Measurements from ENCODE around the gene HPSE2. TPM values are rescaled to one million over a fixed set of nuclear protein-coding genes. Genes with fewer than 3 reads are reported as not detected.

HPSE2 gene
- total RNA-seq, 5 donors from 2014 or later (not counting 1 experiment from before 2014, with no cell fraction given): 0.13 to 0.23 (median 0.18) TPM; not detected in 1

GRCh38 chr10:98611436-98611835 lies 624.2 kb downstream of the HPSE2 start:
- WGBS (ENCODE audit: insufficient coverage): 67% methylated on average over 1 of the region's 2 CpGs
- H3K27ac ChIP-seq (ENCODE audit: low read length): no peak overlapping the region
- H3K9me3 ChIP-seq: no peaks in the 10 kb centered on the region
- Mint-ChIP-seq H3K27me3 (peaks cover 14 to 25% of the 10 kb centered on the region in 2 donors), H3K9me3 (no peaks in the 10 kb centered on the region), H3K4me1 (no peaks in the 10 kb centered on the region), H3K4me3 (no peak overlapping the region), H3K27ac (no peak overlapping the region), H3K36me3 (no peaks in the 10 kb centered on the region)
- DNase-seq (no peak), ATAC-seq (replicated peaks in 1 of 4) (no peak)
- ChIA-PET CTCF (no interaction called here), POLR2A (no interaction called here)
- no peaks in the 10 kb centered on the region for H3K36me3 ChIP-seq (ENCODE audit: control insufficient read depth in 2 of 2, extremely low read depth in 1 of 2, insufficient read depth in 1 of 2, low read length in 1 of 2)
- H3K4me1 ChIP-seq (ENCODE audit: control insufficient read depth in 1 of 2, extremely low read depth in 1 of 2, insufficient read depth in 2 of 2, low read length in 2 of 2): no peaks in the 10 kb centered on the region
- peaks cover 0 to 9% of the 10 kb centered on the region in 2 experiments for H3K27me3 ChIP-seq (replicated peaks in 1 of 2; ENCODE audit: control insufficient read depth in 2 of 2, extremely low read depth in 1 of 2, insufficient read depth in 2 of 2, low read length in 1 of 2)
- no peak overlapping the region for H3K4me3 ChIP-seq (ENCODE audit: control insufficient read depth in 1 of 2, extremely low read depth in 1 of 2, low read length in 1 of 2)

- H3K4me1 Mint-ChIP-seq: no peaks in the 10 kb centered on the region
- Histone ChIP-seq H3K9me3 (no peaks in the 10 kb centered on the region), H3K4me1 (ENCODE audit: control insufficient read depth in 1 of 2, extremely low read depth in 1 of 2, insufficient read depth in 2 of 2, low read length in 2 of 2) (no peaks in the 10 kb centered on the region), H3K27me3 (replicated peaks in 1 of 2; ENCODE audit: control insufficient read depth in 2 of 2, extremely low read depth in 1 of 2, insufficient read depth in 2 of 2, low read length in 1 of 2) (peaks cover 0 to 9% of the 10 kb centered on the region in 2 experiments), H3K36me3 (ENCODE audit: control insufficient read depth in 2 of 2, extremely low read depth in 1 of 2, insufficient read depth in 1 of 2, low read length in 1 of 2) (no peaks in the 10 kb centered on the region), H3K27ac (ENCODE audit: low read length) (no peak overlapping the region), H3K4me3 (ENCODE audit: control insufficient read depth in 1 of 2, extremely low read depth in 1 of 2, low read length in 1 of 2) (no peak overlapping the region)
- POLR2A ChIA-PET: no interaction called here
- H3K4me3 Mint-ChIP-seq: no peak overlapping the region
- CTCF ChIA-PET: no interaction called here
- ATAC-seq (replicated peaks in 1 of 4) (no peak), DNase-seq (no peak)
- H3K27ac Mint-ChIP-seq: no peak overlapping the region
- H3K36me3 Mint-ChIP-seq: no peaks in the 10 kb centered on the region
- WGBS (ENCODE audit: insufficient coverage): no CpG with 5 or more reads among the region's 5 CpGs
- peaks cover 14 to 31% of the 10 kb centered on the region in 2 donors for H3K27me3 Mint-ChIP-seq
- H3K9me3 Mint-ChIP-seq: no peaks in the 10 kb centered on the region
These were observed 624.8 kb downstream of the HPSE2 start for GRCh38 chr10:98610836-98611235.

GRCh38 chr10:98610301-98610700 lies 625.4 kb downstream of the HPSE2 start:
- no peaks in the 10 kb centered on the region for H3K4me1 Mint-ChIP-seq
- H3K27ac Mint-ChIP-seq: no peak overlapping the region
- no peak for DNase-seq
- Histone ChIP-seq H3K4me3 (ENCODE audit: control insufficient read depth in 1 of 2, extremely low read depth in 1 of 2, low read length in 1 of 2) (no peak overlapping the region), H3K36me3 (ENCODE audit: control insufficient read depth in 2 of 2, extremely low read depth in 1 of 2, insufficient read depth in 1 of 2, low read length in 1 of 2) (no peaks in the 10 kb centered on the region), H3K27me3 (replicated peaks in 1 of 2; ENCODE audit: control insufficient read depth in 2 of 2, extremely low read depth in 1 of 2, insufficient read depth in 2 of 2, low read length in 1 of 2) (peaks cover 0 to 12% of the 10 kb centered on the region in 2 experiments), H3K27ac (ENCODE audit: low read length) (no peak overlapping the region), H3K9me3 (no peaks in the 10 kb centered on the region), H3K4me1 (ENCODE audit: control insufficient read depth in 1 of 2, extremely low read depth in 1 of 2, insufficient read depth in 2 of 2, low read length in 2 of 2) (no peaks in the 10 kb centered on the region)
- ATAC-seq (replicated peaks in 1 of 4): no peak
- ChIA-PET POLR2A (no interaction called here), CTCF (no interaction called here)
- peaks cover 16 to 32% of the 10 kb centered on the region in 2 donors for H3K27me3 Mint-ChIP-seq
- H3K36me3 Mint-ChIP-seq: no peaks in the 10 kb centered on the region
- no CpG with 5 or more reads among the region's 1 CpG for WGBS (ENCODE audit: insufficient coverage)
- no peaks in the 10 kb centered on the region for H3K9me3 Mint-ChIP-seq
- no peak overlapping the region for H3K4me3 Mint-ChIP-seq

- Mint-ChIP-seq H3K4me3 (no peak overlapping the region), H3K4me1 (no peaks in the 10 kb centered on the region), H3K27ac (no peak overlapping the region), H3K36me3 (no peaks in the 10 kb centered on the region), H3K27me3 (peaks cover 16 to 32% of the 10 kb centered on the region in 2 donors), H3K9me3 (no peaks in the 10 kb centered on the region)
- Histone ChIP-seq H3K4me1 (ENCODE audit: control insufficient read depth in 1 of 2, extremely low read depth in 1 of 2, insufficient read depth in 2 of 2, low read length in 2 of 2) (no peaks in the 10 kb centered on the region), H3K27me3 (replicated peaks in 1 of 2; ENCODE audit: control insufficient read depth in 2 of 2, extremely low read depth in 1 of 2, insufficient read depth in 2 of 2, low read length in 1 of 2) (peaks cover 0 to 12% of the 10 kb centered on the region in 2 experiments), H3K36me3 (ENCODE audit: control insufficient read depth in 2 of 2, extremely low read depth in 1 of 2, insufficient read depth in 1 of 2, low read length in 1 of 2) (no peaks in the 10 kb centered on the region), H3K27ac (ENCODE audit: low read length) (no peak overlapping the region), H3K4me3 (ENCODE audit: control insufficient read depth in 1 of 2, extremely low read depth in 1 of 2, low read length in 1 of 2) (no peak overlapping the region), H3K9me3 (no peaks in the 10 kb centered on the region)
- ChIA-PET CTCF (no interaction called here), POLR2A (no interaction called here)
- ATAC-seq (replicated peaks in 1 of 4) (no peak), DNase-seq (no peak)
- WGBS (ENCODE audit: insufficient coverage): no CpG with 5 or more reads among the region's 2 CpGs
These were observed 626.4 kb downstream of the HPSE2 start for GRCh38 chr10:98609265-98609664.

- Histone ChIP-seq H3K27me3 (replicated peaks in 1 of 2; ENCODE audit: control insufficient read depth in 2 of 2, extremely low read depth in 1 of 2, insufficient read depth in 2 of 2, low read length in 1 of 2) (peaks cover 0 to 12% of the 10 kb centered on the region in 2 experiments), H3K36me3 (ENCODE audit: control insufficient read depth in 2 of 2, extremely low read depth in 1 of 2, insufficient read depth in 1 of 2, low read length in 1 of 2) (no peaks in the 10 kb centered on the region), H3K27ac (ENCODE audit: low read length) (no peak overlapping the region), H3K9me3 (no peaks in the 10 kb centered on the region), H3K4me1 (ENCODE audit: control insufficient read depth in 1 of 2, extremely low read depth in 1 of 2, insufficient read depth in 2 of 2, low read length in 2 of 2) (no peaks in the 10 kb centered on the region), H3K4me3 (ENCODE audit: control insufficient read depth in 1 of 2, extremely low read depth in 1 of 2, low read length in 1 of 2) (no peak overlapping the region)
- DNase-seq: no peak
- WGBS (ENCODE audit: insufficient coverage): 29% methylated on average over 5 of the region's 5 CpGs
- Mint-ChIP-seq H3K9me3 (no peaks in the 10 kb centered on the region), H3K27me3 (peaks cover 16 to 28% of the 10 kb centered on the region in 2 donors), H3K4me1 (no peaks in the 10 kb centered on the region), H3K36me3 (no peaks in the 10 kb centered on the region), H3K27ac (no peak overlapping the region), H3K4me3 (no peak overlapping the region)
- ChIA-PET POLR2A (no interaction called here), CTCF (no interaction called here)
- ATAC-seq (replicated peaks in 1 of 4): no peak
These were observed 627.2 kb downstream of the HPSE2 start for GRCh38 chr10:98608411-98608810.

GRCh38 chr10:98602224-98602623 lies 633.4 kb downstream of the HPSE2 start:
- Mint-ChIP-seq H3K36me3 (no peaks in the 10 kb centered on the region), H3K4me1 (no peaks in the 10 kb centered on the region), H3K27me3 (peaks cover 14 to 16% of the 10 kb centered on the region in 2 donors), H3K4me3 (no peak overlapping the region), H3K9me3 (peaks cover 4 to 7% (median 5%) of the 10 kb centered on the region in 3 donors), H3K27ac (no peak overlapping the region)
- Histone ChIP-seq H3K36me3 (ENCODE audit: control insufficient read depth in 2 of 2, extremely low read depth in 1 of 2, insufficient read depth in 1 of 2, low read length in 1 of 2) (no peaks in the 10 kb centered on the region), H3K9me3 (no peaks in the 10 kb centered on the region), H3K27ac (ENCODE audit: low read length) (no peak overlapping the region), H3K27me3 (replicated peaks in 1 of 2; ENCODE audit: control insufficient read depth in 2 of 2, extremely low read depth in 1 of 2, insufficient read depth in 2 of 2, low read length in 1 of 2) (peaks cover 0 to 13% of the 10 kb centered on the region in 2 experiments), H3K4me1 (ENCODE audit: control insufficient read depth in 1 of 2, extremely low read depth in 1 of 2, insufficient read depth in 2 of 2, low read length in 2 of 2) (no peaks in the 10 kb centered on the region), H3K4me3 (ENCODE audit: control insufficient read depth in 1 of 2, extremely low read depth in 1 of 2, low read length in 1 of 2) (no peak overlapping the region)
- no peak for DNase-seq
- ChIA-PET POLR2A (no interaction called here), CTCF (no interaction called here)
- no peak for ATAC-seq (replicated peaks in 1 of 4)

- Mint-ChIP-seq H3K36me3 (no peaks in the 10 kb centered on the region), H3K4me3 (no peak overlapping the region), H3K4me1 (no peaks in the 10 kb centered on the region), H3K27ac (no peak overlapping the region), H3K9me3 (peaks cover 7 to 14% (median 14%) of the 10 kb centered on the region in 3 donors), H3K27me3 (peaks cover 8 to 14% of the 10 kb centered on the region in 2 donors)
- Histone ChIP-seq H3K4me3 (ENCODE audit: control insufficient read depth in 1 of 2, extremely low read depth in 1 of 2, low read length in 1 of 2) (no peak overlapping the region), H3K27ac (ENCODE audit: low read length) (no peak overlapping the region), H3K36me3 (ENCODE audit: control insufficient read depth in 2 of 2, extremely low read depth in 1 of 2, insufficient read depth in 1 of 2, low read length in 1 of 2) (no peaks in the 10 kb centered on the region), H3K27me3 (replicated peaks in 1 of 2; ENCODE audit: control insufficient read depth in 2 of 2, extremely low read depth in 1 of 2, insufficient read depth in 2 of 2, low read length in 1 of 2) (peaks cover 0 to 10% of the 10 kb centered on the region in 2 experiments), H3K4me1 (ENCODE audit: control insufficient read depth in 1 of 2, extremely low read depth in 1 of 2, insufficient read depth in 2 of 2, low read length in 2 of 2) (no peaks in the 10 kb centered on the region), H3K9me3 (no peaks in the 10 kb centered on the region)
- DNase-seq (no peak), ATAC-seq (replicated peaks in 1 of 4) (no peak)
- CTCF ChIA-PET: no interaction called here
- POLR2A ChIA-PET: no interaction called here
- WGBS (ENCODE audit: insufficient coverage): 85% methylated on average over 5 of the region's 6 CpGs
These were observed 636.5 kb downstream of the HPSE2 start for GRCh38 chr10:98599032-98599610.
